WTC11 (cell line): Measurements from ENCODE around the gene GDPD4. TPM values are rescaled to one million over a fixed set of nuclear protein-coding genes. Genes with fewer than 3 reads are reported as not detected.

Experiments
- ATAC-seq: fragments of 200-7000 bp; cut with Tn5 transposase; 2 replicates; pipeline ENCODE4 v1.10.0; 2021; ENCODE audit warnings: mild to moderate bottlenecking, moderate library complexity
- CTCF ChIA-PET: fragments of 300-600 bp; sonication (Branson Sonifier 250); formaldehyde crosslinking; loops from one replicate; lab custom pipeline; 2021; ENCODE audit warnings: antibody characterized with exemption; lab: Charles Lee
- POLR2A ChIA-PET: fragments of 350-600 bp; sonication (Branson Sonifier 250); formaldehyde crosslinking; loops from one replicate; lab custom pipeline; 2021; ENCODE audit warnings: antibody characterized with exemption; lab: Charles Lee
- DNase-seq: peaks from one replicate; pipeline ENCODE4 v3.0.0; 2021; ENCODE audit warnings: low spot score
- H3K27ac Mint-ChIP-seq: 2 replicates; pipeline ENCODE4 v1.8.0; 2021; ENCODE audit warnings: mixed read lengths
- H3K27me3 Mint-ChIP-seq: 2 replicates; pipeline ENCODE4 v1.8.0; 2021; ENCODE audit warnings: low read depth, mild to moderate bottlenecking, moderate library complexity, mixed read lengths
- H3K36me3 Mint-ChIP-seq: 2 replicates; pipeline ENCODE4 v1.8.0; 2021; ENCODE audit warnings: mixed read lengths
- H3K4me1 Mint-ChIP-seq: 2 replicates; pipeline ENCODE4 v1.8.0; 2022; ENCODE audit warnings: mixed read lengths
- H3K4me3 Mint-ChIP-seq: 2 replicates; pipeline ENCODE4 v1.8.0; 2021; ENCODE audit warnings: mild to moderate bottlenecking, moderate library complexity, mixed read lengths
- H3K9me3 Mint-ChIP-seq: 2 replicates; pipeline ENCODE4 v1.8.0; 2021; ENCODE audit warnings: mixed read lengths
- CTCF ChIP-seq: fragments of 200-600 bp; IDR thresholded peaks from 2 replicates; pipeline ENCODE4 v1.8.0; 2022; ENCODE audit warnings: antibody characterized with exemption
- FOXP1 ChIP-seq: sonication (generic); formaldehyde crosslinking; IDR thresholded peaks from 2 replicates; pipeline ENCODE4 v1.8.0; 2022; ENCODE audit warnings: missing genetic modification reagents, mild to moderate bottlenecking, moderate library complexity, borderline replicate concordance
- FOXP4 ChIP-seq: sonication (generic); formaldehyde crosslinking; IDR thresholded peaks from 2 replicates; pipeline ENCODE4 v1.8.0; 2022; ENCODE audit warnings: mild to moderate bottlenecking, missing genetic modification reagents
- IRF2 ChIP-seq: sonication (generic); formaldehyde crosslinking; IDR thresholded peaks from 2 replicates; pipeline ENCODE4 v1.8.0; 2022; ENCODE audit warnings: low read depth, missing genetic modification reagents, borderline replicate concordance
- NFE2L1 ChIP-seq: sonication (generic); formaldehyde crosslinking; IDR thresholded peaks from 2 replicates; pipeline ENCODE4 v1.8.1; 2023; ENCODE audit warnings: missing genetic modification reagents
- PRDM15 ChIP-seq: sonication (generic); formaldehyde crosslinking; IDR thresholded peaks from 2 replicates; pipeline ENCODE4 v1.8.0; 2022; ENCODE audit warnings: missing genetic modification reagents
- PREB ChIP-seq: sonication (generic); formaldehyde crosslinking; IDR thresholded peaks from 2 replicates; pipeline ENCODE4 v1.8.1; 2022; ENCODE audit warnings: mild to moderate bottlenecking, missing genetic modification reagents, moderate library complexity, borderline replicate concordance
- TP53 ChIP-seq: sonication (generic); formaldehyde crosslinking; IDR thresholded peaks from 2 replicates; pipeline ENCODE4 v1.8.1; 2023; ENCODE audit warnings: mild to moderate bottlenecking, missing genetic modification reagents
- USF2 ChIP-seq: sonication (generic); formaldehyde crosslinking; IDR thresholded peaks from 2 replicates; pipeline ENCODE4 v1.8.1; 2023; ENCODE audit warnings: mild to moderate bottlenecking, missing genetic modification reagents, moderate library complexity
- ZMAT4 ChIP-seq: fragments of 250-450 bp; sonication (Bioruptor Pico); IDR thresholded peaks from 2 replicates; pipeline ENCODE4 v1.9.0; 2021; ENCODE audit warnings: mild to moderate bottlenecking
- ZNF512 ChIP-seq: sonication (generic); formaldehyde crosslinking; IDR thresholded peaks from 2 replicates; pipeline ENCODE4 v1.8.1; 2022; ENCODE audit warnings: missing genetic modification reagents, borderline replicate concordance
- total RNA-seq: library from RNA; stranded (reverse); gene quantifications from 3 replicates; pipeline ENCODE4 v1.2.3, GENCODE V29; 2021

GDPD4 gene
- total RNA-seq, 1 experiment from 2014 or later = not detected

GRCh38 chr11:77189588-77190210 lies 111.8 kb downstream of the GDPD4 start (continued):
- TF ChIP-seq PREB (CRISPR knock-in tag) = no peak
- no peak for TF ChIP-seq PRDM15 (CRISPR knock-in tag)
- no peak for TF ChIP-seq NFE2L1 (CRISPR knock-in tag)
- no peak for TF ChIP-seq CTCF
- no peak for TF ChIP-seq ZMAT4 (CRISPR knock-in tag)
- no peak for TF ChIP-seq FOXP4 (CRISPR knock-in tag)
- no peak for TF ChIP-seq USF2

GRCh38 chr11:77188633-77189491 lies 112.6 kb downstream of the GDPD4 start:
- no peaks in the 10 kb centered on the region for H3K9me3 Mint-ChIP-seq

More at GRCh38 chr11:77188633-77189491, 112.6 kb downstream of the GDPD4 start:
- ATAC-seq = peak; percentile 71
- TF ChIP-seq IRF2 (CRISPR knock-in tag) (no peak), ZNF512 (CRISPR knock-in tag) (no peak), TP53 (CRISPR knock-in tag) (0 out of 2 replicates have a peak, but pooled peaks have one; percentile 35), FOXP1 (CRISPR knock-in tag) (0 out of 2 replicates have a peak, but pooled peaks have one; percentile 36)
- TF ChIP-seq, all 79 proteins: peak for 2
- H3K4me3 Mint-ChIP-seq = no peak overlapping the region
- 0 out of 2 replicates have a peak overlapping the region, but pooled peaks have one; percentile 3 for H3K27ac Mint-ChIP-seq
- DNase-seq = peak; percentile 56
- POLR2A ChIA-PET = no interaction called here
- CTCF ChIA-PET = interaction anchor here (0.7 to 7.4 kb wide), 23 partner anchors 9 to 406 kb away, joined by 3 to 147 read pairs (median 8); partner anchors contain the start of genes AQP11 and MYO7A
- H3K36me3 Mint-ChIP-seq = no peaks in the 10 kb centered on the region
- peaks cover 16% of the 10 kb centered on the region for H3K4me1 Mint-ChIP-seq
- no peaks in the 10 kb centered on the region; the same call in 1 of the 2 replicates for H3K27me3 Mint-ChIP-seq
